ENCODE results near the gene GNA12.

The GNA12 gene

GRCh38 chr7:2824678-2825461 lies 19.2 kb downstream of the GNA12 start:
- H3K4me3 ChIP-seq (ENCODE audit: control insufficient read depth, low read depth, low read length): no peak overlapping the region
- DNase-seq (ENCODE audit: low read depth): peak; percentile 28
- TF ChIP-seq CTCF (conservative IDR thresholded peaks at IDR 0.05; ENCODE audit: control insufficient read depth, insufficient read depth, low read depth, low read length): no peak

- H3K4me3 ChIP-seq (ENCODE audit: control insufficient read depth, low read depth, low read length): no peak overlapping the region
- DNase-seq (ENCODE audit: low read depth): no peak
- no peak for TF ChIP-seq CTCF (conservative IDR thresholded peaks at IDR 0.05; ENCODE audit: control insufficient read depth, insufficient read depth, low read depth, low read length)
Observed at GRCh38 chr7:2824026-2824677, 20.0 kb downstream of the GNA12 start.

- DNase-seq (ENCODE audit: low read depth): no peak
- TF ChIP-seq CTCF (conservative IDR thresholded peaks at IDR 0.05; ENCODE audit: control insufficient read depth, insufficient read depth, low read depth, low read length): no peak
- no peak overlapping the region for H3K4me3 ChIP-seq (ENCODE audit: control insufficient read depth, low read depth, low read length)
Observed at GRCh38 chr7:2823130-2823529, 21.0 kb downstream of the GNA12 start.

GRCh38 chr7:2821842-2822507 lies 22.1 kb downstream of the GNA12 start:
- no peak for TF ChIP-seq CTCF (conservative IDR thresholded peaks at IDR 0.05; ENCODE audit: control insufficient read depth, insufficient read depth, low read depth, low read length)
- no peak overlapping the region for H3K4me3 ChIP-seq (ENCODE audit: control insufficient read depth, low read depth, low read length)
- peak; percentile 88 for DNase-seq (ENCODE audit: low read depth)

- no peak for TF ChIP-seq CTCF (conservative IDR thresholded peaks at IDR 0.05; ENCODE audit: control insufficient read depth, insufficient read depth, low read depth, low read length)
- peak; percentile 85 for DNase-seq (ENCODE audit: low read depth)
Observed at GRCh38 chr7:2821161-2821841, 22.8 kb downstream of the GNA12 start.

GRCh38 chr7:2820508-2820934 lies 23.6 kb downstream of the GNA12 start:
- H3K4me3 ChIP-seq (ENCODE audit: control insufficient read depth, low read depth, low read length): no peak overlapping the region
- no peak for TF ChIP-seq CTCF (conservative IDR thresholded peaks at IDR 0.05; ENCODE audit: control insufficient read depth, insufficient read depth, low read depth, low read length)
- DNase-seq (ENCODE audit: low read depth): peak; percentile 98

More at GRCh38 chr7:2821161-2821841, 22.8 kb downstream of the GNA12 start:
- H3K4me3 ChIP-seq (ENCODE audit: control insufficient read depth, low read depth, low read length): no peak overlapping the region

All from fibroblast of mammary gland (primary cell).